ENCODE measurements around the gene CDC14B.

CDC14B gene

DNA sequence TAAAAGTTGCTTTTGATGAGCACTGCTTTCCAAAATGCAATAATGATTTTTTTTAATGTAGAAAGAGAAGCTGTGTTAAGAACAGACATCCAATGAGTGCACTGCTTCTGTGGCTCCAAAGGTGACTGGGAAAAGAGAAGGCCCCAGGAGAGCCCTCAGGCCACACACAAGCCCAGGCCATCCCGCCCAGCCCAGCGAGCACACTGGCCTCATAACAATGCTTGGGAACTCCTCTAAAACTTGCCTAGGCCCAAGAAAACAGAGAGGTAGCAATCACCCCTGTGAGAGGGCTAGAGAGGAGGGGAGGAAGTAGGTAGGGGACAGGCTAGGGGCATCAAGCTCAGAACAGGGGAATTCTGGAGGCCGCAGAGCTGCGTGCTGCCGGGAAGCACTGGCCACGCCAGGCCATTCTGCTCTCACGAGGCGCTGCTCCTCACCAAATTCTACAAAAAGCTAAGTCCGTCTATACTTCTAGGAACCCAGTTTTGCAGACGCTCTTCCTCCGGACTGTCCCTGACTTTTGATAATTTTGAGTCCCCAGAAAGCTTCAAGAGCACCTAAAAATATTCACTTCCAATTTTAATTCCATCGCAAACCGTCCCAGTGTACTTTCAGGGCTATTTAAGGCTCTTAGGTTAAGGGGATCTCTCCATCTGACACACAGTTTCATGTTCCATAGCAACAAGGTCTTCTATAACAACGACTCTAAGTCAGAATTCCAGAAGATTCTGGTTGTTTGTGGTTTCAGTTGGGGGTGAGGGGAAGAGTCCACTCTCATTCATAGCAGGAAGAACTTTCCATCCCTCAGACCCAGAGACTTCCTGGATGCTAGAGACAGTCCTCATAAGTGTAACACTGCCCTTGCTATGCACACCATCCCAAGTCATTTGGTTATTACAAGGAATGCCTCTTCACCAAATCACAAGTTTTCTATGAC lies 118.7 kb downstream of the CDC14B start:
- DNase-seq: no peak

GRCh38 chr9:96499257-96499656 lies 120.4 kb downstream of the CDC14B start:
- DNase-seq: no peak

- no peak for DNase-seq
Observed at GRCh38 chr9:96498796-96499195, 120.8 kb downstream of the CDC14B start.

DNA sequence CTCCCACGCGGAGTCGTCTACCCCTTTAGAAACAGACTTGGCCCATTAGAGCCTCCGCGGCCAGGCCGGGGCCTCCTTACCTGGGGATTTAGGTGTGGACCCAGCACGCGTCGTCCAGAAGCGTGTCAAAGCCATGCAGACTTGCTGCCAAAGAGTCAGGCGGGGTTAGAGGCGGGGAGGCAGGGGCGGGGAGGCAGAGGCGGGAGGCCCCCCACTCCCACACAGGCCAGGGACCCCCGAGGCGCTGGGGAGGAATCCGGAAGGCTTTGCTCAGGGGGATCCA lies 122.6 kb downstream of the CDC14B start:
- no peak for DNase-seq

GRCh38 chr9:96496368-96497116 lies 123.1 kb downstream of the CDC14B start:
- no peak for DNase-seq

GRCh38 chr9:96495341-96495740 lies 124.3 kb downstream of the CDC14B start:
- no peak for DNase-seq

DNA sequence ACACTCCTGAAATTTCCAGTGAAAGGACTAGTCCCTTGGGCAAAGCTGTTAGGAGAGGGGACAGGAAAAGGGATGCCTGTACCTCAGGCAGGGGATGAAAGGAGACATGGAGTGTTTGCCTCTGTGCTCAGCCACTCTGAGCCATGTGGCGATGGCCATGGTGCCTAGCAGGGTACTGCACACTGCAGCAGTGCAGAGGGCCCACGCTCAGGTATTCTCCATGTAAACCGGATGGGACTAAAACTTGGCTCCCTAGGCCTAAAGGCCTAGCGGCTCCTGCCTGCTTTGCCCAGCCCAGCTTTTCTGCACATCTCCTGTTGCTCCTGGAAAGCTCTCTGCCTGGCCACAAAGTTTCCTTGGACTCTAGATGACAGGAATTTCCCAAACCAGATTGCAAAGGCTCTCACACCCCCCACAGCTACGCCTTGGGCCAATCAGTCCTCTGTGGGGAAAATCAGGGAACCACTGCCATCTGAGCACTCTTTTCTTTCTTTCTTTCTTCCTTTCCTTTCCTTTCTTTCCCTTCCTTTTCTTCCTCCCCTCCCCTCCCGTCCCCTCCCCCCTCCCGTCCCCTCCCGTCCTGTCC lies 125.3 kb downstream of the CDC14B start:
- no peak for DNase-seq

GRCh38 chr9:96493757-96494156 lies 125.9 kb downstream of the CDC14B start:
- DNase-seq: no peak

DNA sequence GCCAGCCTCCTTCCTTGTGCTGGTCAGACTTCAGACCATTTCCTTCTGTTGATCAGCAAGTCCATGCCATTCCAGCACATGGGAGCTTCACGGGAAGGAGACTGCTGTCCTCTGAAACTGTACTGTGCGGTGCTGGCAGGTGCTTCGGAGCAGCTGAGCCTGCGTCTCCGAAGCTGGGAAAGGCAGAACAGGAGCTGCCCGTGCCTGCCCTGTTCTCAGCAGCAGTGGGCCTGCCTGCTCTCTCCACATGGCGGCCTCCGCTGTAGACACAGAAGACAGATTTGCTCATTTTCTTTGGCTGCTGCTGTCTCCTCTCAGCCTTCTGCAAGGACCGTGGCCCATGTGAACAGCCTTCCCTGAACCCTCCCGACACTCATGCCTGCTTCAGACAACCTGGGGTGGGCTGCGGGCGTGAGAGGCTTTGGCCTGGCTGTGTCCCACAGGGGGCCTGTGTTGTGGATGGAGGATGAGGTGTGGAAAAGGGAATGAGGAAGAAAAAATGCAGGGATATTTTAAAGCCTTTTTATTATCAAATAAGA lies 126.6 kb downstream of the CDC14B start:
- no peak for DNase-seq

GRCh38 chr9:96491880-96492525 lies 127.6 kb downstream of the CDC14B start:
- DNase-seq: no peak

- no peak for DNase-seq
Observed at GRCh38 chr9:96491079-96491879, 128.4 kb downstream of the CDC14B start.

- no peak for DNase-seq
Observed at GRCh38 chr9:96490534-96491078, 129.0 kb downstream of the CDC14B start.

DNA sequence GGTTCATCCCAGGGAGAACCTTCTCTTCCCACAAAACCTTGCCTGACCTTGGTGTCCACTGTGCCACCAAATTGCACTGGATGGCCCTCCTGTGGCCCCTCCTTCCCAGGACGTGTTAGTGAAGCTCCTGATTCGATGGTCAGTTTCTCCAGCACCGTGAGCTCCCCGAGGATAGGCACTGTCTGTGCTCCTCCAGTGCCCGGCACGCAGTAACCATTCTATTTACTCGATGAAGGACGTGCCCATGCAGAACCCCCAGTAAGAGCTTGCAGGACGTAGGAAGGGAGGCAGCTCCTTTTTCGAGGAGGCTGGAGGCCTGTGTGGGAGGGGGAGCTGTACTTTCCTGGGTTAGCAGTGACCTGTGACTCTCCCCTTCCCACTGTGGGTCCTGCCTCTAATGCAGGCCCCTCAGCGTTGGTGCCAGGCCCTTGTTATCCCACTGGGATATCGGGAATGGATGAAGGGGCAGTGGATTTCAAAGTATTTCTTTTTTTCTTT lies 130.1 kb downstream of the CDC14B start:
- DNase-seq: no peak

DNA sequence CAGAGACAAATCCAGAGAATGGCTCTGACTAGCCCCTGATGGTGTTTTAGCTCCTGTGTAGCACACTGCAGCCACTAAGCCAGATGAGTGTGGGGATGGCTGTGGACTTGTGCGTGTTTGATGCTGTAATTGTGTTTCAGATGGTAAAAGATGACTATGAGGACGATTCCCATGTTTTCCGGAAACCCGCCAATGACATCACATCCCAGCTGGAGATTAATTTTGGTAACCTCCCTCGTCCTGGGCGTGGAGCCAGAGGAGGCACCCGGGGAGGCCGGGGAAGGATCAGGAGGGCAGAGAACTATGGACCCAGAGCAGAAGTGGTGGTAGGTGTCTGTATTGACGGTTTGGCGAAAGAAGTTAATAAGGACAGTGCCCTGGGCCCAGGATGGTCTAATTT lies 131.7 kb downstream of the CDC14B start:
- no peak for DNase-seq

- DNase-seq: no peak
Observed at GRCh38 chr9:96487029-96487396, 132.6 kb downstream of the CDC14B start.

DNA sequence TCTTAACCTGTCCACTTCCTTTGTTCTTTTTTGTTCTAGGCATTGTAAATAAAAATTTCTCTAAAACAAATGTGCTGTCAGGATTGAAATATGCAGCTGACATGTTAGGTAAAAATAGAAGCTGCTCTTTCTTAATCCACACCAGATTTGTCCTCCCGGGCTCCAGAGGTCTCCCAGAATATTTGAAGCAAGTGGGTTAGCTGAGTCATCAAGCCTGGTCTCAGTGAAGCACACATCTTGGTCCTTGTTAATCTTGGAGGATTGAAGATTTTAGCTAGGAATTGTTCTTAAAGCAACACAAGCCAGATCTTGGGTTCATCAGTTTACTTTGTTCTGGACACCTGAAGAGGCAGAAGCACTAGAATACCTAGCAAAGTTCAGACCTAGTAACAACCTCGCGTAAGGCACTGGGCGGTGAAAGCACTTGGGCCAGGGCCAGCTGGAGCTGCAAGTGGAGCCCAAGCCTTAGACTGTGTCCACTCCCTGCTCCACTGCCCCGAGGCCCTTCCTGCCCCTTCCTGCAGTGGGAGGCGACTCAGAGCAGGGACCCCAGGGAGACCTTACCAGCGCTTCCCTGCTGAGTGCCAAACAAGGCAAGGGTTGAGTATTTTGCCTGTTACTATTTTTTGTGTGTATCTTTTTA lies 133.1 kb downstream of the CDC14B start:
- no peak for DNase-seq

- DNase-seq: no peak
Observed at GRCh38 chr9:96485280-96485679, 134.4 kb downstream of the CDC14B start.

GRCh38 chr9:96484521-96484931 lies 135.1 kb downstream of the CDC14B start:
- no peak for DNase-seq

- no peak for DNase-seq
Observed at GRCh38 chr9:96483733-96484390, 135.8 kb downstream of the CDC14B start.

DNA sequence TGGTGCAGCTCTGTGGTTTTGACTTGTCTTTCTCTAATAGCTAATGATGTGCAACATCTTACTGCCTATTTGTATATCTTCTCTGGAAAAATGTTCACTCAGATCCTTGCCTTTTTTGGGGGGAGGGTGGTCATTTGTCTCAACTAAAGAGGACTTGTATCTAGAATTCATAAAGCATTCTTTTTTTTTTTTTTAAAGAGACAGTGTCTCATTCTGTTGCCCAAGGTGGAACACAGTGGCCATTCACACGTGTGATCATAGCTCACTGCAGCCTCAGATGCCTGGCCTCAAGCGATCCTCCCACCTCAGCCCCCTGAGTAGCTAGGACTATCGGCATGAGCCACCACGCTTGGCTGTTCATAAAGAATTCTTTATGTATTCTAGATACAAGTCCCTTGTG lies 136.4 kb downstream of the CDC14B start:
- DNase-seq: no peak

DNA sequence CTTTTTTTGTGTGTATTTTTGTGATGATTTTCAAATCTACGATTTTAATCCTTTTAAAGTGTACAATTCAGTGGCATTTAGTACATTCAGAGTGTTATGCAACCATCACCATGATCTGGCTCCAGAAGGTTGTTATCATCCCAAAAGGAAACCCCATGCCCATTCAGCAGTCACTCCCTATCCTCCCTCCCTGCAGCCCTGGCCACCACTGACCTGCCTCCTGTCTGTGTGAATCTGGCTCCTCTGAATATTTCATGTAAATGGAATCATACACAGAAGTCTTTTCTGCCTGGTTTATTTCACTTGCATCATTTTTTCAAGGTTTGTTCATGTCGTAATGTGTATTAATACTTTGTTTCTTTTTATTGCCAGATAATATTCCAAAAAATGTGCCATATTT lies 137.2 kb downstream of the CDC14B start:
- no peak for DNase-seq

Measured in activated naive CD4-positive, alpha-beta T cell (primary cell).